Astrocyte of the cerebellum (primary cell): ENCODE data around the gene NCBP3.

ENCODE experiments used
- DNase-seq: peaks from one replicate; pipeline ENCODE4 v3.0.0-alpha.2; 2011; ENCODE audit warnings: low read depth
- H3K4me3 ChIP-seq: 2 replicates; pipeline ENCODE4 v1.5.1; 2011; ENCODE audit warnings: mild to moderate bottlenecking, low read depth, low read length, moderate library complexity
- CTCF ChIP-seq: IDR thresholded peaks from 2 replicates; pipeline ENCODE4 v1.5.1; 2012; ENCODE audit warnings: low read length, low read depth, moderate library complexity, mild to moderate bottlenecking; ENCODE audit errors: missing control alignments
- in situ Hi-C: cut with HindIII; loops from 2 replicates; pipeline ENCODE4 v1.10.0; 2017; ENCODE audit warnings: low sequenced_read_pairs

The NCBP3 gene

GRCh38 chr17:3838206-3838605 is 7.8 kb downstream of the NCBP3 start:
- no peak overlapping the region for H3K4me3 ChIP-seq
- no peak for TF ChIP-seq CTCF
- no peak for DNase-seq
- in situ Hi-C loops = no loop called here

DNA sequence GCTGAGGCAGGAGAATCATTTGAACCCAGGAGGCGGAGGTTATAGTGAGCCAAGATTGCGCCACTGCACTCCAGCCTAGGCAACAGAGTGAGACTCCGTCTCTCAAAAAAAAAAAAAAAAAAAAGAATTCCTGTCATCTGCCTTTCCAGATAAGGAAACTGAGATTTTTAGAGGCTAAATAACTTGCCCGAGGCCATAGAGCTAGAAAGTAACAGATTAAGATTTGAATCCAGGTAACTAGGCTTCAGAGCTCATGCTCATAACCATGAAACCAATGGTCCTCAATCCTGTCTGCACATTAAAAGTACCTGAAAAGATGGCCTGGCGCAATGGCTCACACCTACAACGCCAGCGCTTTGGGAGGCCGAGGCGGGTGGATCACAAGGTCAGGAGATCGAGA is 9.5 kb downstream of the NCBP3 start:
- no peak for DNase-seq
- TF ChIP-seq CTCF = no peak
- no peak overlapping the region for H3K4me3 ChIP-seq
- in situ Hi-C loops = no loop called here

- DNase-seq = no peak
- in situ Hi-C loops = no loop called here
- TF ChIP-seq CTCF = no peak
- no peak overlapping the region for H3K4me3 ChIP-seq
Observed at GRCh38 chr17:3835410-3836229, 10.4 kb downstream of the NCBP3 start.

DNA sequence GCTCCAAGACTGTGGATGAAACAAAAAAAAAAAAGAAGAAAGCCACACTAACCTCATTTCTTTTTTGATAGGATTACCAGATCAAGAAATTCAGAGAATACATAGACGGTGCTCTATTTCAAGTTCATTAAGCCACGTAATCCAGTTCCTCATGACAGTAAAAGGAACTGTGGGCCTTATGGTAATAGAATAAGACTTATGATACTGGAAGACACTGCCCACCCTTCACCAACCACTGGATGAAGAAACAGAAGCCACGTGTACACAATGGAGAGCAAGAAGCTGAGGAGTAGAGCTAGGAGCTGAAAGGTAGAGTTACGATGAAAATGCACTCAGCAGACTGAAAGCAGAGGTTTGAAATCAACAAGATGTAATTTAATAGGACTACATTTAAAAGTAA is 11.2 kb downstream of the NCBP3 start:
- TF ChIP-seq CTCF = no peak
- H3K4me3 ChIP-seq = no peak overlapping the region
- in situ Hi-C loops = no loop called here
- DNase-seq = no peak

- no peak for TF ChIP-seq CTCF
- in situ Hi-C loops = no loop called here
- no peak for DNase-seq
- no peak overlapping the region for H3K4me3 ChIP-seq
Observed at GRCh38 chr17:3828852-3829232, 17.2 kb downstream of the NCBP3 start.

DNA sequence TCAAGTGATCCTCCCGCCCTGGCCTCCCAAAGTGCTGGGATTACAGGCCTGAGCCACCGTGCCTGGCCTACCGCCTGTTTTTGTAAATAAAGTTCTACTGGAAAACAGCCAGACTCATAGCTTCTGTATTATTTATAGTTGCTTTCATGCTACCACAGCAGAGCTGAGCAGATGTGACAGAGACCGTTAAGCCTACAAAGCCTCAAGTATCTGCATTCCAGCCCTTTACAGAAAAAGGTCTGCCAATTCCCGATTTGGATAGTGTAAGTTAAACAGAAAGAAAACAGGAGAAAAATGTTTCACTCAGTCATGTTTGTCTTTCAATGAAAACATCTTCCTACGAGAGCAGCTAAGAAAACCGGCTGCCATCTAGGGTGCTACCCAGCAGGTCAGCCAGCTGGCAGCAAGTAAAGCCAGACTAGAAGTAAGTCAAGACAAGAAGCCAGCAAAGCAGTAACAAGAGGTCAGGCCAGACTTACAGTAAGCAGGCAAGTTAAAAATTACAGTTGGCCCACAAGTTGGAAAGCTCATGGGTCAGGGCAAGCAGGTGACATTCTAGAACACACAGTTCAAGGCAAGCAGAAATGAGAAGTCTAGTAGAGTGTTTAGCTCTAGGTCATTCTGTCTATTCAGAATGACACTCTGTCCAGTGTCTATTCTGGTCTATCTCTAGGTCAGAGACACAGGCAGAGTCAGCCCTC is 17.7 kb downstream of the NCBP3 start:
- no peak overlapping the region for H3K4me3 ChIP-seq
- in situ Hi-C loops = no loop called here
- no peak for DNase-seq
- TF ChIP-seq CTCF = no peak
